Loucy (cell line): Measurements from ENCODE around the gene AHNAK.

ENCODE experiments used
- H2AFZ ChIP-seq: fragments of 200-600 bp; sonication (generic); 2 replicates; pipeline ENCODE4 v1.6.0; 2016; ENCODE audit warnings: antibody characterized with exemption, mild to moderate bottlenecking, low read length, moderate library complexity
- H3F3A ChIP-seq: fragments of 200-600 bp; 2 replicates; pipeline ENCODE4 v1.6.0; 2016; ENCODE audit warnings: antibody characterized with exemption, low read depth, mild to moderate bottlenecking
- H3K27me3 ChIP-seq: fragments of 200-600 bp; sonication (generic); 2 replicates; pipeline ENCODE4 v1.6.1; 2014; ENCODE audit warnings: low read length, mild to moderate bottlenecking; ENCODE audit not compliant: insufficient read depth, poor library complexity, severe bottlenecking
- H3K36me3 ChIP-seq: fragments of 200-600 bp; sonication (generic); 2 replicates; pipeline ENCODE4 v1.6.1; 2016; ENCODE audit warnings: low read length; ENCODE audit not compliant: insufficient read depth
- H3K4me1 ChIP-seq: fragments of 200-600 bp; sonication (generic); 2 replicates; pipeline ENCODE4 v1.5.1; 2014; ENCODE audit warnings: low read length, mild to moderate bottlenecking; ENCODE audit not compliant: insufficient read depth, poor library complexity, severe bottlenecking
- H3K4me2 ChIP-seq: fragments of 200-600 bp; sonication (generic); 2 replicates; pipeline ENCODE4 v1.6.0; 2014; ENCODE audit warnings: antibody characterized with exemption, low read length, low read depth, mild to moderate bottlenecking; ENCODE audit not compliant: poor library complexity, severe bottlenecking
- H3K4me3 ChIP-seq: fragments of 200-600 bp; sonication (generic); 2 replicates; pipeline ENCODE4 v1.5.1; 2014; ENCODE audit warnings: low read length, mild to moderate bottlenecking, mixed read lengths; ENCODE audit not compliant: poor library complexity, severe bottlenecking
- H3K79me2 ChIP-seq: fragments of 200-600 bp; sonication (generic); 2 replicates; pipeline ENCODE4 v1.6.1; 2014; ENCODE audit warnings: low read length; ENCODE audit not compliant: insufficient read depth
- H3K9ac ChIP-seq: fragments of 200-600 bp; sonication (generic); 2 replicates; pipeline ENCODE4 v1.6.0; 2014; ENCODE audit warnings: mild to moderate bottlenecking, low read depth, low read length, moderate library complexity; ENCODE audit not compliant: poor library complexity, severe bottlenecking
- H3K9me2 ChIP-seq: fragments of 200-600 bp; sonication (generic); replicated peaks from 2 replicates; pipeline ENCODE4 v1.6.1; 2016; ENCODE audit warnings: low read depth, low read length, mixed read lengths
- H3K9me3 ChIP-seq: fragments of 200-600 bp; sonication (generic); 2 replicates; pipeline ENCODE4 v1.6.1; 2014; ENCODE audit warnings: mild to moderate bottlenecking, antibody characterized with exemption, low read length, low read depth; ENCODE audit not compliant: insufficient read depth
- H4K20me1 ChIP-seq: fragments of 200-600 bp; sonication (generic); 2 replicates; pipeline ENCODE4 v1.6.0; 2014; ENCODE audit warnings: antibody characterized with exemption, low read length, mild to moderate bottlenecking; ENCODE audit not compliant: insufficient read depth, poor library complexity, severe bottlenecking
- EZH2phosphoT487 ChIP-seq: fragments of 200-600 bp; IDR thresholded peaks from 2 replicates; pipeline ENCODE4 v1.6.1; 2018; ENCODE audit warnings: antibody characterized with exemption, mild to moderate bottlenecking, moderate library complexity, borderline replicate concordance
- TF ChIP-seq, protein P1 (sequence below): fragments of 200-600 bp; sonication (generic); conservative IDR thresholded peaks from 2 replicates; pipeline ENCODE4 v1.5.1; 2014; ENCODE audit warnings: mild to moderate bottlenecking, antibody characterized with exemption, low read length

AHNAK gene

GRCh38 chr11:62444236-62444833 lies 102.3 kb downstream of the AHNAK start:
- H3K9ac ChIP-seq: no peak overlapping the region
- H4K20me1 ChIP-seq: no peaks in the 10 kb centered on the region
- no peak overlapping the region for H3K4me2 ChIP-seq
- H3K4me3 ChIP-seq: no peak overlapping the region
- H3K9me2 ChIP-seq: no peaks in the 10 kb centered on the region
- no peak overlapping the region for H2AFZ ChIP-seq
- H3K79me2 ChIP-seq: no peaks in the 10 kb centered on the region
- H3F3A ChIP-seq: no peaks in the 10 kb centered on the region
- TF ChIP-seq, protein P1, sequence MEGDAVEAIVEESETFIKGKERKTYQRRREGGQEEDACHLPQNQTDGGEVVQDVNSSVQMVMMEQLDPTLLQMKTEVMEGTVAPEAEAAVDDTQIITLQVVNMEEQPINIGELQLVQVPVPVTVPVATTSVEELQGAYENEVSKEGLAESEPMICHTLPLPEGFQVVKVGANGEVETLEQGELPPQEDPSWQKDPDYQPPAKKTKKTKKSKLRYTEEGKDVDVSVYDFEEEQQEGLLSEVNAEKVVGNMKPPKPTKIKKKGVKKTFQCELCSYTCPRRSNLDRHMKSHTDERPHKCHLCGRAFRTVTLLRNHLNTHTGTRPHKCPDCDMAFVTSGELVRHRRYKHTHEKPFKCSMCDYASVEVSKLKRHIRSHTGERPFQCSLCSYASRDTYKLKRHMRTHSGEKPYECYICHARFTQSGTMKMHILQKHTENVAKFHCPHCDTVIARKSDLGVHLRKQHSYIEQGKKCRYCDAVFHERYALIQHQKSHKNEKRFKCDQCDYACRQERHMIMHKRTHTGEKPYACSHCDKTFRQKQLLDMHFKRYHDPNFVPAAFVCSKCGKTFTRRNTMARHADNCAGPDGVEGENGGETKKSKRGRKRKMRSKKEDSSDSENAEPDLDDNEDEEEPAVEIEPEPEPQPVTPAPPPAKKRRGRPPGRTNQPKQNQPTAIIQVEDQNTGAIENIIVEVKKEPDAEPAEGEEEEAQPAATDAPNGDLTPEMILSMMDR: no peak
- TF ChIP-seq EZH2phosphoT487: no peak
- no peaks in the 10 kb centered on the region for H3K36me3 ChIP-seq
- H3K27me3 ChIP-seq: no peaks in the 10 kb centered on the region
- peaks cover 6% of the 10 kb centered on the region for H3K4me1 ChIP-seq
- no peaks in the 10 kb centered on the region for H3K9me3 ChIP-seq

GRCh38 chr11:62443390-62444235 lies 103.0 kb downstream of the AHNAK start:
- no peak overlapping the region for H3K4me3 ChIP-seq
- H3K9me3 ChIP-seq: no peaks in the 10 kb centered on the region
- no peaks in the 10 kb centered on the region for H3K27me3 ChIP-seq
- no peaks in the 10 kb centered on the region for H3K9me2 ChIP-seq
- no peaks in the 10 kb centered on the region for H3F3A ChIP-seq
- no peaks in the 10 kb centered on the region for H3K36me3 ChIP-seq
- H3K4me1 ChIP-seq: peaks cover 6% of the 10 kb centered on the region
- no peak overlapping the region for H2AFZ ChIP-seq
- no peaks in the 10 kb centered on the region for H3K79me2 ChIP-seq
- no peak for TF ChIP-seq EZH2phosphoT487
- TF ChIP-seq, protein P1: no peak
- no peaks in the 10 kb centered on the region for H4K20me1 ChIP-seq
- no peak overlapping the region for H3K9ac ChIP-seq
- no peak overlapping the region for H3K4me2 ChIP-seq

DNA sequence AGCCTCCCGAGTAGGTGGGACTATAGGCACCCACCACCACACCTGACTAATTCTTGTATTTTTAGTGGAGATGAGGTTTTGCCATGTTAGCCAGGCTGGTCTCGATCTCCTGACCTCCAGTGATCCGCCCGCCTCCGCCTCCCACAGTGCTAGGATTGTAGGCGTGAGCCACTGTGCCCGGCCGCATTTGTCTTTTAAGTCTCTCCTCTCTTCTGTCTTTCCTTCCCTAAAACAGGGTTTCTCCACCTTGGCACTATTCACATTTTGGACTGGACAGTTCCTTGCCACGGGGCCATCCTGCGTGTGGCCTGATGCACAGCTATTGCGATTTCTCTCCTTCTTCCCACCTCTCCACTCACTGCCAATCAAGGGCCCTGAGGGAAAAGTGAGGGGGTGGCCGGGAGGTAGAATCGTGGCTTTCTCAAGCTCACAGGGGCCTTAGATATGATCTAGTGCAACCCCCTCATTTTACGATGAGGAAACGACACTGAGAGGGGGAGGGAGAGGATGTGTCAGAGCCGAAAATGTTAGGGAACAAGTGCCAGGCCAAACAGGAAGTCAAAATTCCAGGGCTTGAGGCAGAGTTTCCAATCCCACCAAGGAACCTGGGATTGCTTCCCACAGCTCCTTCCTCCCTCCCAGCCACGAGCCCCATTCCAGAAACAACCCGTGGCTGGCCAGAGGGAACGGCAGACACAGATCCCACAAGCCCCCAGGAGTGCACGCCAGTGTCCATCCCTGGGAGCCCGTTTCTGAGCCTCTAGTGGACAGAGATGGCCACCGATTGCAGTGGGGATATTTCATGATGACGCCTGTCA lies 106.6 kb downstream of the AHNAK start:
- H3K36me3 ChIP-seq: no peaks in the 10 kb centered on the region
- TF ChIP-seq EZH2phosphoT487: no peak
- TF ChIP-seq, protein P1: no peak
- H3K4me2 ChIP-seq: peak overlapping the region; percentile 20
- no peaks in the 10 kb centered on the region for H3K79me2 ChIP-seq
- peaks cover 6% of the 10 kb centered on the region for H3K4me1 ChIP-seq
- H4K20me1 ChIP-seq: no peaks in the 10 kb centered on the region
- no peaks in the 10 kb centered on the region for H3F3A ChIP-seq
- H3K9ac ChIP-seq: no peak overlapping the region
- no peak overlapping the region for H3K4me3 ChIP-seq
- no peaks in the 10 kb centered on the region for H3K27me3 ChIP-seq
- no peaks in the 10 kb centered on the region for H3K9me2 ChIP-seq
- H2AFZ ChIP-seq: no peak overlapping the region; the same call in 1 of the 2 replicates
- no peaks in the 10 kb centered on the region for H3K9me3 ChIP-seq
